ENCODE results near the gene DUSP9.

DUSP9 gene

GRCh38 chrX:153636716-153637115 is 10.3 kb upstream of the DUSP9 start:
- no peak for DNase-seq

- no peak for DNase-seq
Measured at GRCh38 chrX:153637121-153638040, 9.6 kb upstream of the DUSP9 start.

- no peak for DNase-seq
Measured at GRCh38 chrX:153638041-153638371, 9.0 kb upstream of the DUSP9 start.

DNA sequence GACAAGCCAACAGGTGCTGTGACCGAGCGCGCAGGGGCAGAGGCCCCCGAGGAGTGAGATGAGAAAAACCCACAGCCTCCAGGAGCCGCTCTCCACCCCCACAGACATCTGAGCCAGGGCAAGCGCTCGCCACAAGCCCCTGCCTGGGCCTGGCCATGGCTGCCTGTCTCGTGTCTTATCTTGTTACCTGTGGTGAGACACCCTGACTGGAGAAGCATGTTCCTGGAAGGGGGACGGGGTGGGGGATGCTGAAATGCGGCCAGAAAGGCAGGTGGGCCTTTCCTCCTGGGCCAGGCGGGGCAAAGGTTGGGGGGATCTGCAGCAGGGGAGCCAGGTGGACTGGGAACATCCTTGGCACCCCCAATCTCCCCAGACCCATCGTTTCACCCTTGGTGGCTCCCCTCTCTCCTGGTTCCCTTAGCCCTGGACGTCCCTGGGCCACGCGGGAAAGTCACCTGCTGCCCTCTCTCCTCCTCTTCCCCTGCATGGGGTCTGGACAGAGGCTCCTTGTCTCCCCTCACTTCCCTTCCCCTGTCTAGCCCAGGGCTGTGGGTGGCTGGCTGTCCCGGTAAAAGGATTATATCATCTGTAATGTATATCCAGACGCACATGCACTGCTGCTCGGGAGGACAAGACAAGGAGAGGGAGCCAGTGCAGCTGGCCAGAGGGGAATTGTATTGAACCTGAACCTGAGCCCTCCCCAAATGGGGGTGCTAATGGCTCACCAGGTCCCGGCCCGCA is 8.4 kb upstream of the DUSP9 start:
- DNase-seq = no peak

DNA sequence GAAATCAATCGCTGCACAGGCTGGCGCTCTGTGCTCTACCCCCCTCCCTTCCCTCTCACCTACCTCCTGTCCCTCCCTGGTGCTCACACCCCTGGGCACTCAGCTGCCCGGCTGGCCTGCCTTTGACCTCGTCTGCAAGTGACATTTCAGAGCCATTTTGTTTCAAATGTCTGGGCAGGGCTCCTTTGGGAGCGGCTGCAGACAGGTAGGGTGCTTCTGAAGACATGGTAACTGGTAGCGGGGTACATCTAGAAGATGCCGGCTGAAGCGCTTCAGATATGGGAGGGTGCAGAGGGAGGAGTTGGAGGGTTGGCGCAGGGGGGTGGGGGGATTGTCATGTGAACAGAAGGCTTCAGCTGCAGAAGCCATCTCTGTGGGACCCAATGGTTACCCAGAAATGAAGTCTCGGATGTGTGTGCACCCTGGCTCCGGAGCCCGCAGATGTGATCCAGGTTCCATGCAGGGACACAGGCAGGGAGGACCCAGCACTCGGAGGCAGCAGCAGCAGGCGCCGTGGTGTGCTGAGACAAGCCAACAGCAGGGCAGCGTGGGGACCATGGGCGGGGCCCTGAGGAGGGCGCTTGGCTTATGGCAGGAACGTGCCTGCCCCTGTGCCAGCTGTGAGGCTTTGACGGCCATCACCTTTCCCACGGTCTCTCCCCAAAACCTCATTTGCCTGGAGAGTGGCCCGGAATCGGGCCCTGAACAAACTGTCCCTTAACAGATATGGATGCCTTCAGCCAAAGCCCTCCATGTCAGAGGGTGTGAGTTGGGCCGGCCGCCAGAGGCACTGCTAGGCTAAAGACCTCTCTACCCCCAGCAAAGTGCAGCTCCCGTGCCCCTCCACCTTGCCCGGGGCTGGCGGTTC is 7.6 kb upstream of the DUSP9 start:
- DNase-seq = no peak

DNA sequence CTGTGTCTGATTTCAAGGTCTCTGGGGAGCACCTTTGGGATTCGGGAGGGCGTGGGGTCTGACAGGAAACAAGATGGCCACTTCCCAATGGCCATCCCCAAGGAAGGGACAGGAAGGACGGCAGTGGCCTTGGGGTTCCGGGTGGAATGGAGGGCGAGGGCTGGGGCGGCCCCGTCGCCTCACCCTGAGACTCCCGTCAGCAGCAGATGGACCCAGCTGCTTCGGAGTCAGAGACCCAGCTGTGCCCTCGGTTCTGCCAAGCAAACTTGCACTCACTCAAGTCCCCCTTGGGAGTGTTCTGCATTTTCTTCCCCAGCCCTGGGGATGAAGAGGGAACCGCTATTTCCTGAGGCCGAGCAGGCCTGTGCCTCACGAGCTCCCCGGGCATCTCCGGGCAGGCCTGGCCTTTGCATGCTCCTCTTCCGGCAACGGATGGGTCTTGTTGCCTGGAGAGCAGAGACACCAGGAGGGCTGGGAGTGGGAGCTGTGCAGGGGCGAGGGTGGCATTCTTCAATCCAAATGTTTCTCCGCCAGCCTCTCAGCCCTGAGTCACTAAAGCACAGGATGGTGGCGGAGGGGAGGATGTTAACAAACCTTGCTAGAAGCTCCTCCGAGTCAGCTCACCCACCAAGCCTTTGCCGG is 6.8 kb upstream of the DUSP9 start:
- no peak for DNase-seq

DNA sequence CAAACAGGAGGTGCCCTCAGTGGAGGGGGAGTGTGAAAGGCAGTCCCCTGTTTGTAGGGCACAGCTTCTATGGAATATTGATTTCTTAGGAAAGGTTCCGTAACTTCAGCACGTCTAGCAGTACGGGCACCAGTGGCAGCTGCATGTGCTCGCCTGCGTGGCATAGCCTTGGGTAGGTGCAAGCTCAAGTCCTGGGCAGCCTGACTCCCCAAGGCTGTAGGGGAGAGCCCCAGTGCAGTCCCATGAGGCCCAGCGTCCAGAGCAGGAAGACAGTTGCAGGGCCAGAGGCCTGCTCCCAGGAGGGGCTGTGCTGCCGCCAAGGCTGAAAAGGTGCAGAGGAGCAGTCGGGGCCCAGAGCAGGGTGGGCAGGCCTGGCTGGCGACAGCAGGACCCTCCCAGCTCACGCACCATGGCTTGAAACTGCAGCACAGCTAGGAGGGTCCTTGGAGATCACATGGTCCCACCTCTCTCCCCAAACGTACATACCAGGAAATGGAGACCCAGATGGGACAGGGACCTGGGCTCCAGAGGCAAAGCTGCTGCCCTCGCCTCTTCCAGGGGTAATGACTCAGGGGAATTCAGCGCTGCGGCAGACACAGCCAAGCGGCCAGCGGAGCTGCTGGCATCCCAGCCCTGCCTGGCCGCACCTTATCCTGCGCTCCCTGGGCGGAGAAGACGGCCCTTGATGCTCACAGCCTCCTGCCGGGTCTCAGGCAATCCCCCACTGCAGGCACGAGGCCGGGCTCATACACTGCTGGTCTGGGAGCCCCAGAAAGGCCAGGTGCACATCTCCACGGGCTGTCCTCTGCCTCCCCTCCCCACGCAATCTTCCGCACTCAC is 6.0 kb upstream of the DUSP9 start:
- DNase-seq = no peak

DNA sequence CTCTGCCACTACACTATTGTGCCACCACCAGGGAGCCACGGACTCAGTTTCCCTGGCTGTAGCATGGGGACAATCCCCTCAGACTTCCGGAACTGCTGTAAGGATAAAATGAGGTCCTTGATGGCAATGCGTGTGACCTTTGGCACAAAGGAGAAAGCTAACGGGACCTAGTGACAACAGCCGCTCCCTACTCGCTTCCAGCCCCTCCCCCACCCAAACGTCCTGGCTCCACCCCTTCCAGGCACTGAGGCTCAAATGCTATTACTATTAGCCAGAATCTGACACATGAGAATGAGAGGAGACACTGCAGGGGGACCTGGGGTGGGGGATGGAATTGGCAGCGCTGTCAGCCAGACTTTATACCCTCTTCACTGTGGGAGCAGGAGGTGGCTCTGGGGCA is 5.4 kb upstream of the DUSP9 start:
- no peak for DNase-seq

GRCh38 chrX:153642051-153642654 is 4.8 kb upstream of the DUSP9 start:
- DNase-seq = no peak

GRCh38 chrX:153642655-153643430 is 4.2 kb upstream of the DUSP9 start:
- DNase-seq = no peak

DNA sequence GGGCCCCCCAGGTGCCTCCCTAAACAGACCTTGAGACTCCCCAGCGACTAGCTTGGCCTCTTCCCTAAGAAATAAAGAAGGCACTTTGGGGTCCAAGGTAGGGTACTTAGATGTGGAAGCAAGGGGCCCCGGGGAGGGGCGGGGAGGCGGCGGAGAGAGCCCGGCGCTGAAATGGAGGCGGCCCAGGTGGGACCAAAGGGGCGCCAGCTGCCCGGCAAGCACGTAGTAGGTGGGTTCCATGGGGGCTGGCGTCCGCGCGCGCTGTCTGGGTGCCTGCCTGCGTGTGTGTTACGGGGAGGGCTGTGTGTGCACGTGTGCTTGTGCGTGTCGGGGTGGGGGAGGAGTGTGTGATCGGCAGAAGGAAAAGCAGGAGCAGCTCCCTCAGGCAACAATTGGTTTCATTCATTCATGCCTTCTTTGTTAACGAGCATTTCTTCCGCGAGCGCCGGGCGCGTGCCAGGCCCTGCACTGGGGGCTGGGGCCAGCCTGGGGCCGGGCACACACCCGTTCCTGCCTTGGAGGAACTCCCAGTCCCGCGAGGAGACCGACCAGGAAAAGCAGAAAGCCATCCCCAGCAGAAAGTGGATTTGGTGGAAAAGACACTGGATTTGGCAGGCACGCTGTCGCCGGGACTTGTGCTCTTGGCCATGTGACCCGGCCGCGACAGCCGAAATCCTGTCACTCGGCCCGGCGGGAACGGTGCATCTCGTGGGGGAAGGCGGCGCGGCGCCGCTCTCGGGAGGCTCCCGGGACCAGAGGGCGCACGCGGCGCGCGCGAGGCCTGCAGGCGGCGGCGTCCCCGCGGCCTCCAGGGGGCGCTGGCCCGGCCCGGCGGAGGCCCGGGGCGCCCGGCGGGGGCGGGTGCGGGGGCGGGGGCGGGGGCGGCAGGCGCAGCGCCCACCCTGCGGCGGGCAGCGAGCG is 3.3 kb upstream of the DUSP9 start:
- DNase-seq = peak in 1 of 5 experiments; percentile 13

DNA sequence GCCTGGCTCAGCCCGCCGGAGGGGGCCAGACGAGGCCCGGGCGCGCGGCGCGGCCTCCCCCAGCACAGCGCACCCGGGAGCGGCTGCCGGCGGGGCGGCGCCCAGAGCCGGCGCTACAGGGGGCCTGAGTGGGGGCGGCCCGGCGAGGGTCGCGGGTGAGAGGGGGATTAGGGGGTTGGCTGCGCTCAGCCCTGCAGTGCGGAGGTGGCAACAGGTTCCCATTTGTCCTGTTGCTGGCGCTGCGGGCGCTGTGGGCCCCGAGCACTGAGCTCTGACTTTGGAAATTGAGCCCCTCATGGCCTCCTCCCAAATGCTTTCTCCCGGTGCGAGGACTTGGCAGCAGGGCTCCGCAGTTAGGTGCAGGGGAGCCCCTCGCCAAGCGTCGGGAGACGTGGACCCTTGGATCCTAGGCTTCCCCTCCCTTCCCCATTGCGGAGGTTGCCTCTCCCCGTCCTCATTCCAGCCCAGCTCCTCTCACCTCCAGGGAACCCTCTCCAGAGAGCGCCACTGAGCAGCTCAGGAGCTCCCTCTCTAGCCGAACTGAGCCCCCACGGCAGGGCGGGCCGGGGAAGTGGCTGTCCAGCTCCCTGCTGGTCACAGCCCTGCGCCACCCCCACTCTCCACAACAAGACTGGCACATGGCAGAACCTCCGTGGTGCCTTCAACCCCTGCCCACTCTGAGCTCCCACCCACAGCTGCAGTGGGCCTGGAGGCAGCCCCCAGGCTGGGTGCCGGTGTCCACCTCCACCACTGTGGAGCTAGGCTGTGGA is 2.5 kb upstream of the DUSP9 start:
- DNase-seq = no peak

GRCh38 chrX:153645151-153645550 is 1.9 kb upstream of the DUSP9 start:
- DNase-seq = no peak

GRCh38 chrX:153645921-153646488 is 998 bp upstream of the DUSP9 start:
- DNase-seq = no peak

- no peak for DNase-seq
Measured at GRCh38 chrX:153647461-153648357, 706 bp downstream of the DUSP9 start.

GRCh38 chrX:153648358-153649177 is 1.6 kb downstream of the DUSP9 start:
- DNase-seq = no peak
